ENCODE data around the gene RGS14.

The RGS14 gene

GRCh38 chr5:177357459-177358351, at the start of gene RGS14:
Gene RGS14 (plus strand): TSS chr5:177357924. CDS start chr5:177358025, 101 bp downstream.
- DNase-seq, result peak in 1 of 2 experiments; percentile 39

- DNase-seq, result no peak
Measured at GRCh38 chr5:177308740-177309139, 49.0 kb upstream of the RGS14 start.

- peak in 1 of 2 experiments; percentile 70 for DNase-seq
Measured at GRCh38 chr5:177309351-177310191, 48.2 kb upstream of the RGS14 start.

GRCh38 chr5:177310332-177310731, 47.4 kb upstream of the RGS14 start:
- DNase-seq, result no peak

- DNase-seq, result peak; percentile 13 to 56
Measured at GRCh38 chr5:177310757-177311391, 46.9 kb upstream of the RGS14 start.

GRCh38 chr5:177311392-177311722, 46.4 kb upstream of the RGS14 start:
- no peak for DNase-seq

GRCh38 chr5:177311723-177312648, 45.7 kb upstream of the RGS14 start, which contains the start of gene MXD3:
Gene MXD3 (minus strand): TSS chr5:177311898. CDS start chr5:177311830, 68 bp downstream.
- DNase-seq, result peak; percentile 85 to 96

GRCh38 chr5:177312649-177313181, 45.0 kb upstream of the RGS14 start:
- peak; percentile 43 to 46 for DNase-seq

- no peak for DNase-seq
Measured at GRCh38 chr5:177313561-177314259, 44.0 kb upstream of the RGS14 start.

GRCh38 chr5:177314376-177315342, 43.1 kb upstream of the RGS14 start:
- no peak for DNase-seq

- no peak for DNase-seq
Measured at GRCh38 chr5:177315411-177315810, 42.3 kb upstream of the RGS14 start.

- DNase-seq, result no peak
Measured at GRCh38 chr5:177316005-177316404, 41.7 kb upstream of the RGS14 start.

GRCh38 chr5:177317959-177318377, 39.8 kb upstream of the RGS14 start:
- DNase-seq, result peak; percentile 56 to 87

- no peak for DNase-seq
Measured at GRCh38 chr5:177319913-177320588, 37.7 kb upstream of the RGS14 start.

- DNase-seq, result no peak
Measured at GRCh38 chr5:177320879-177321278, 36.8 kb upstream of the RGS14 start.

- DNase-seq, result no peak
Measured at GRCh38 chr5:177325868-177326381, 31.8 kb upstream of the RGS14 start.

- no peak for DNase-seq
Measured at GRCh38 chr5:177327539-177328522, 29.9 kb upstream of the RGS14 start.
